ENCODE measurements around the gene SLC19A1.

DNA sequence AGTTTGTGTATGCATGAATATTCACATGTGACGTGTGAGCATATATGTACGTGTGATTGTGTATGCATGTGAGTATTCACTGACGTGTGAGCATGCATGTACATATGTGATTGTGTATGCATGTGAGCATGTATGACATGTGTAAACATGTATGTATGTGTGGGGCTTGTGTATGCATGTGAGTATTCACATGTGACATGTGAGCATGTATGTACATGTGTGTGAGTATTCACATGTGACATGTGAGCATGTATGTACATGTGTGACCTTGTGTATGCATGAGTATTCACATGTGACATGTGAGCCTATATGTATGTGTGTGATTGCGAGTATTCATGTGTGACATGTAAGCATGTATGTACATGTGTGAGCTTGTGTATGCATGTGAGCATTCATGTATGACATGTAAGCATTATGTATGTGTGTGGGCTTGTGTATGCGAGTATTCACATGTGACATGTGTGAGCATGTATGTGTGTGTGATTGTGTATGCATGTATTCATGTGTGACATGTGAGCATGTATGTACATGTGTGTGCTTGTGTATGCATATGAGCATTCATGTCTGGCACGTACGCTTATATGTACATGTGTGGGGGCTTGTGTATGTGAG lies 89.4 kb downstream of the SLC19A1 start:
- TF ChIP-seq, protein P1, sequence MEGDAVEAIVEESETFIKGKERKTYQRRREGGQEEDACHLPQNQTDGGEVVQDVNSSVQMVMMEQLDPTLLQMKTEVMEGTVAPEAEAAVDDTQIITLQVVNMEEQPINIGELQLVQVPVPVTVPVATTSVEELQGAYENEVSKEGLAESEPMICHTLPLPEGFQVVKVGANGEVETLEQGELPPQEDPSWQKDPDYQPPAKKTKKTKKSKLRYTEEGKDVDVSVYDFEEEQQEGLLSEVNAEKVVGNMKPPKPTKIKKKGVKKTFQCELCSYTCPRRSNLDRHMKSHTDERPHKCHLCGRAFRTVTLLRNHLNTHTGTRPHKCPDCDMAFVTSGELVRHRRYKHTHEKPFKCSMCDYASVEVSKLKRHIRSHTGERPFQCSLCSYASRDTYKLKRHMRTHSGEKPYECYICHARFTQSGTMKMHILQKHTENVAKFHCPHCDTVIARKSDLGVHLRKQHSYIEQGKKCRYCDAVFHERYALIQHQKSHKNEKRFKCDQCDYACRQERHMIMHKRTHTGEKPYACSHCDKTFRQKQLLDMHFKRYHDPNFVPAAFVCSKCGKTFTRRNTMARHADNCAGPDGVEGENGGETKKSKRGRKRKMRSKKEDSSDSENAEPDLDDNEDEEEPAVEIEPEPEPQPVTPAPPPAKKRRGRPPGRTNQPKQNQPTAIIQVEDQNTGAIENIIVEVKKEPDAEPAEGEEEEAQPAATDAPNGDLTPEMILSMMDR (IDR thresholded peaks at IDR 0.05; ENCODE audit: insufficient read depth, low read length): no peak
- no peak for TF ChIP-seq POLR2AphosphoS5 (IDR thresholded peaks at IDR 0.05; ENCODE audit: low read depth)
- TF ChIP-seq, protein P2, sequence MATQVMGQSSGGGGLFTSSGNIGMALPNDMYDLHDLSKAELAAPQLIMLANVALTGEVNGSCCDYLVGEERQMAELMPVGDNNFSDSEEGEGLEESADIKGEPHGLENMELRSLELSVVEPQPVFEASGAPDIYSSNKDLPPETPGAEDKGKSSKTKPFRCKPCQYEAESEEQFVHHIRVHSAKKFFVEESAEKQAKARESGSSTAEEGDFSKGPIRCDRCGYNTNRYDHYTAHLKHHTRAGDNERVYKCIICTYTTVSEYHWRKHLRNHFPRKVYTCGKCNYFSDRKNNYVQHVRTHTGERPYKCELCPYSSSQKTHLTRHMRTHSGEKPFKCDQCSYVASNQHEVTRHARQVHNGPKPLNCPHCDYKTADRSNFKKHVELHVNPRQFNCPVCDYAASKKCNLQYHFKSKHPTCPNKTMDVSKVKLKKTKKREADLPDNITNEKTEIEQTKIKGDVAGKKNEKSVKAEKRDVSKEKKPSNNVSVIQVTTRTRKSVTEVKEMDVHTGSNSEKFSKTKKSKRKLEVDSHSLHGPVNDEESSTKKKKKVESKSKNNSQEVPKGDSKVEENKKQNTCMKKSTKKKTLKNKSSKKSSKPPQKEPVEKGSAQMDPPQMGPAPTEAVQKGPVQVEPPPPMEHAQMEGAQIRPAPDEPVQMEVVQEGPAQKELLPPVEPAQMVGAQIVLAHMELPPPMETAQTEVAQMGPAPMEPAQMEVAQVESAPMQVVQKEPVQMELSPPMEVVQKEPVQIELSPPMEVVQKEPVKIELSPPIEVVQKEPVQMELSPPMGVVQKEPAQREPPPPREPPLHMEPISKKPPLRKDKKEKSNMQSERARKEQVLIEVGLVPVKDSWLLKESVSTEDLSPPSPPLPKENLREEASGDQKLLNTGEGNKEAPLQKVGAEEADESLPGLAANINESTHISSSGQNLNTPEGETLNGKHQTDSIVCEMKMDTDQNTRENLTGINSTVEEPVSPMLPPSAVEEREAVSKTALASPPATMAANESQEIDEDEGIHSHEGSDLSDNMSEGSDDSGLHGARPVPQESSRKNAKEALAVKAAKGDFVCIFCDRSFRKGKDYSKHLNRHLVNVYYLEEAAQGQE (IDR thresholded peaks at IDR 0.05; ENCODE audit: insufficient replicate concordance, low read depth): no peak

Measured in HL-60 (cell line).